Activated T-helper 17 cell treated with anti-CD3 and anti-CD28 coated beads, Interleukin-2, amount 50 U/mL, for 72 hours (primary cell): ENCODE measurements around the gene CDH5. TPM values are rescaled to one million over a fixed set of nuclear protein-coding genes. Genes with fewer than 3 reads are reported as not detected.

Source experiments
- ATAC-seq: fragments of 150-1000 bp; cut with Tn5 transposase; replicated peaks from 2 replicates; pipeline ENCODE4 v1.10.0; 2021; ENCODE audit warnings: mild to moderate bottlenecking, moderate library complexity
- H3K27ac Mint-ChIP-seq: one replicate; pipeline ENCODE4 v1.8.0; 2022; ENCODE audit warnings: mixed read lengths
- H3K27me3 Mint-ChIP-seq: one replicate; pipeline ENCODE4 v1.8.0; 2022; ENCODE audit warnings: mixed read lengths
- H3K36me3 Mint-ChIP-seq: one replicate; pipeline ENCODE4 v1.8.0; 2022; ENCODE audit warnings: low read depth, mild to moderate bottlenecking, mixed read lengths
- H3K4me1 Mint-ChIP-seq: one replicate; pipeline ENCODE4 v1.8.0; 2022; ENCODE audit warnings: mixed read lengths
- H3K4me3 Mint-ChIP-seq: one replicate; pipeline ENCODE4 v1.8.0; 2022; ENCODE audit warnings: mild to moderate bottlenecking, mixed read lengths
- H3K9me3 Mint-ChIP-seq: one replicate; pipeline ENCODE4 v1.8.0; 2022; ENCODE audit warnings: mixed read lengths
- total RNA-seq, 2 donors: library from RNA; stranded (reverse); gene quantifications; one replicate each; pipeline ENCODE4 v1.2.3, GENCODE V29; 2022

CDH5 gene
- total RNA-seq, 2 donors from 2014 or later = not detected

DNA sequence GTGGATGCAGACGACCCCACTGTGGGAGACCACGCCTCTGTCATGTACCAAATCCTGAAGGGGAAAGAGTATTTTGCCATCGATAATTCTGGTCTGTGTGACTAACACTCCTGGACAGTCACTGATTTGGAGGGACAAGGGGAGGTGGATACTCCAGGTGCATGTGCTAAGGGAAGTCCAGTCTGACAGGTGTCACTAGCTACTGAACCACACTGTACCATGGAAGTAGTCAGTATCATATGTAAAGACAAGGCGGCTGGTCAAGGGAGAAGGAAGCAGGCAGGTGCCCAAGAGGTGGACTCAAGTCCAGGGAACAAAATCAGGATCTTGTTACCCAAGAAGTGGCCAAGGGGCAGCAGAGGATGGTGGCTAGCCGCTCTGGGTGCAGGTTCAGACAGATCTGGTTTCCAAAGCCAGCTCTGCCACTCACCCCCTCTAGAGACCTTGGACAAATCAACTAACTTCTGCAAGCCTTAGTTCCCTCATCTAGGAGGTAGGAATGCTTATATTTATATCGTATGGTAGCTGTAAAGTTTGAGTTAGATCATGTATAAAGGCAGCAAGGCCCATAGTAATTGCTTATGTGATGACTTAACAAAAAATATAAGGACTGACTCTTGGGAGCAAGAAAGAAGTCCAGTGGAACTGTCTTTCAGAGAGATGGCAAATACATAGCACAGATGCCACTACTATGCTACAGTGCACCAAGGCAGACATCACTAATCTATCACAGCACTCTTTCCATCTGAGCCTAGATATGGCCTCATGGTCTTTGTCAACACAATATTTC is 22.1 kb downstream of the CDH5 start:
- Mint-ChIP-seq H3K27me3 (peaks cover 3% of the 10 kb centered on the region), H3K4me1 (no peaks in the 10 kb centered on the region), H3K36me3 (no peaks in the 10 kb centered on the region), H3K4me3 (no peak overlapping the region), H3K27ac (no peak overlapping the region), H3K9me3 (no peaks in the 10 kb centered on the region)
- no peak for ATAC-seq

DNA sequence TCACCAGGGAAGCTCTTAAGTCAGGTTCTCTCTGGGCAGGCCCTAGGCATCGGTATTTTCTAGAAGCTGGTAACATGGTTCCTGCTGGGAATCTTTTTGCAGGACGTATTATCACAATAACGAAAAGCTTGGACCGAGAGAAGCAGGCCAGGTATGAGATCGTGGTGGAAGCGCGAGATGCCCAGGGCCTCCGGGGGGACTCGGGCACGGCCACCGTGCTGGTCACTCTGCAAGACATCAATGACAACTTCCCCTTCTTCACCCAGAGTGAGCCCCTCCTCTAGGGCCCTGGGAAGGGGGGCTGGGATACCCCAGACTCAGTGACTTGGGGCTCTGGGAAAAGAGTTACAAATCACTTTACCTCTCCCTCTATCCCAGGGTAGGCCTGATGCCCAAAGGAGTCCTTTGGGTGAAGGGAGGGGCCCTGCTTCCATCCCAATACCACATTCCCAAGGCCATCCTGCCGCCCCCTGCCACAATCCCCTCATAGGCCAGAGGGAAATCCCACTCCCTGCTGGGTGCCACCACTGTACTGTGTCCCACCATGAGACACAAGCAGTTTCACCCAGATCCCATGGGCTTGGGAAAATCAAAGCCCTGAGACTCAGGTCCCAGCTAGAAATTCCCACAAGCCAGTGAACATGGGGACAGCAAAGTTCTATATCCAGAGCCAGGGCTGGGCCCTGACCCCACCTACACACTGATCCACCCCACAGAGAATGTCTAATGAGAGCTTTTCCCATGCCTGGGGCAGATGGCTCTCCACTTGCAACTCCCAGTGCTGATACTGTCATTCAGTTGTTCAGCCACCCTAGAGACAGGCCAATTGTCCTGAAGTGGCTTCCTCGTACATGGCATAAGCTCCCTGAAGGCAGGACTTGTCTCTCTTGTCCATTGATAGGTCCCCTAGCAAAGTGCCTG is 23.0 kb downstream of the CDH5 start:
- H3K9me3 Mint-ChIP-seq = no peaks in the 10 kb centered on the region
- H3K4me1 Mint-ChIP-seq = no peaks in the 10 kb centered on the region
- H3K27me3 Mint-ChIP-seq = peaks cover 3% of the 10 kb centered on the region
- ATAC-seq = no peak
- no peak overlapping the region for H3K27ac Mint-ChIP-seq
- H3K36me3 Mint-ChIP-seq = no peaks in the 10 kb centered on the region
- no peak overlapping the region for H3K4me3 Mint-ChIP-seq

- H3K4me3 Mint-ChIP-seq = no peak overlapping the region
- H3K27me3 Mint-ChIP-seq = peaks cover 3% of the 10 kb centered on the region
- no peaks in the 10 kb centered on the region for H3K36me3 Mint-ChIP-seq
- ATAC-seq = no peak
- no peaks in the 10 kb centered on the region for H3K4me1 Mint-ChIP-seq
- no peak overlapping the region for H3K27ac Mint-ChIP-seq
- H3K9me3 Mint-ChIP-seq = no peaks in the 10 kb centered on the region
These were observed 24.0 kb downstream of the CDH5 start for GRCh38 chr16:66390346-66391108.

GRCh38 chr16:66391726-66392670 is 25.5 kb downstream of the CDH5 start:
- no peak overlapping the region for H3K4me3 Mint-ChIP-seq
- H3K4me1 Mint-ChIP-seq = no peaks in the 10 kb centered on the region
- H3K36me3 Mint-ChIP-seq = no peaks in the 10 kb centered on the region
- no peak for ATAC-seq
- H3K9me3 Mint-ChIP-seq = no peaks in the 10 kb centered on the region
- H3K27ac Mint-ChIP-seq = no peak overlapping the region
- peaks cover 3% of the 10 kb centered on the region for H3K27me3 Mint-ChIP-seq

GRCh38 chr16:66395806-66396555 is 29.5 kb downstream of the CDH5 start:
- Mint-ChIP-seq H3K9me3 (no peaks in the 10 kb centered on the region), H3K27ac (no peak overlapping the region), H3K4me1 (no peaks in the 10 kb centered on the region), H3K36me3 (no peaks in the 10 kb centered on the region), H3K4me3 (no peak overlapping the region), H3K27me3 (peaks cover 11% of the 10 kb centered on the region)
- ATAC-seq = no peak

- H3K27ac Mint-ChIP-seq = no peak overlapping the region
- H3K4me1 Mint-ChIP-seq = no peaks in the 10 kb centered on the region
- H3K36me3 Mint-ChIP-seq = no peaks in the 10 kb centered on the region
- no peaks in the 10 kb centered on the region for H3K9me3 Mint-ChIP-seq
- H3K27me3 Mint-ChIP-seq = peaks cover 11% of the 10 kb centered on the region
- no peak for ATAC-seq
- H3K4me3 Mint-ChIP-seq = no peak overlapping the region
These were observed 31.4 kb downstream of the CDH5 start for GRCh38 chr16:66397736-66398433.

DNA sequence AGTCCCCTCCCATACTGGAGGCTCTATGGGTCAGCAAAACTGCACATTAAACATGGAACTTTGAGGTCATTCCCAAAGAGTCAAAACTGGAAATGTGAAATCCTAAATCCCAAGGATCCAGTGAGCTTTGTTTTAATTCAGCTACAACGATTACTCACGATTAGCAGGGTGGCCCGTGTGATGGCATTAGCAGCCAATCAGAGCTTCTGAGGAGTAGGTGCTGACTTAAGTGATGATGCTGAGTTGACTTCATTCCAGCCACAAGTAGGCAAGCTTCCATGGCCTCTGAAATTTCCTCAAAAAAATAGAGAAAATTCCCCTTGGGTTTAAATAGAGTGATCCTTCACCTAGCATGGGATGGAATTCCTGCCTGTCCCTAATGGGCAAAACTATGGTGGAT is 32.5 kb downstream of the CDH5 start:
- no peak for ATAC-seq
- Mint-ChIP-seq H3K36me3 (no peaks in the 10 kb centered on the region), H3K4me3 (no peak overlapping the region), H3K9me3 (no peaks in the 10 kb centered on the region), H3K27ac (no peak overlapping the region), H3K27me3 (peaks cover 14% of the 10 kb centered on the region), H3K4me1 (no peaks in the 10 kb centered on the region)

DNA sequence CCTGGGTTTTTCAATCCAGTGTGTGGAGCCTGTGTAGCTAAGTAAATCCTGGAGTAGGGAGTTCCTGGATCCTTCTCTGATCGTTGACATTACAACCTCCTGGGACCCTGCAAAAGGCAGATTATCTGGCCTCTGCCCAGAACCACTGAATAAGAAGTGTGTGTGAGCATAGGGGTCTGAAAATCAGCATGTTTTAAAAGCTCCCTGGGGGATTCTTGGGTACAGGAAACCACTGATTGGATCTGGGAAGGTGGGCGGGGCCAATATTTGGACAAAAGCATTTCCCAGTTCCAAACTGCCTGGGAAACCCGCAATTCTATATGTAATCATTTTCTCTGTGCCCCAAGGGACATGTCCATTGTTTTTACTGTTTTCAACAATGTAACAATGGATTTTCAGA is 33.4 kb downstream of the CDH5 start:
- no peaks in the 10 kb centered on the region for H3K4me1 Mint-ChIP-seq
- H3K9me3 Mint-ChIP-seq = no peaks in the 10 kb centered on the region
- peaks cover 15% of the 10 kb centered on the region for H3K27me3 Mint-ChIP-seq
- no peak overlapping the region for H3K4me3 Mint-ChIP-seq
- no peaks in the 10 kb centered on the region for H3K36me3 Mint-ChIP-seq
- no peak for ATAC-seq
- H3K27ac Mint-ChIP-seq = no peak overlapping the region

DNA sequence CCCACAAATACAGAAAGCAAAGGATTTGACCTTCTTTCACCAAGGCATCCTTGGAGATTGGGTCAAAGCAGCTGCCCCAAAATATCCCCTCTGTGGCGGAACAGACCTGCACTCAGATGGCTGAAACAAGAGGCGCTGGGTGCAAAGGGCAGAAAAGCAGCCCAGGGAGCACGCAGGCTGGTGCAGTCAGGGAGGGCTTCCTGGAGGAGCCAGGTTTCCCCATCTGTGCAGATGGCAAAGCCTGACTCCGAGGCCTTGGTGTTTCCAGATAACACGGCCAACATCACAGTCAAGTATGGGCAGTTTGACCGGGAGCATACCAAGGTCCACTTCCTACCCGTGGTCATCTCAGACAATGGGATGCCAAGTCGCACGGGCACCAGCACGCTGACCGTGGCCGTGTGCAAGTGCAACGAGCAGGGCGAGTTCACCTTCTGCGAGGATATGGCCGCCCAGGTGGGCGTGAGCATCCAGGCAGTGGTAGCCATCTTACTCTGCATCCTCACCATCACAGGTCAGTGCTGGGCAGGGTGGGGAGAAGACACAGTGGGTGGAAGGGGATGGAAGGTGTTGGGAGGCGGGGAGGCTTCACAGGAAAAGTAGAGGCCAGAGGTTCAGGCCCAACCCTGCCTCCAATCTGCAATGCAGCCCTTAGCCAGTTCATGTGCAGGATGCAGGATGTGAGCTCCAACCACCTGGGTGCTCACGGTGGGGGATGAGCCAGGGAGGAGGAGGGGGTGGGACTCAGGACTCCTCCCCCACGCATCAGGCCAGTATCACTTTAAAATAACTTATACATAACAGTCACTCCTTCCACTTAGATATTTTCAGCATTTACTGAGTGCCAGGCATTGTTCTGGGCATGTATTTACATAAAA is 34.3 kb downstream of the CDH5 start:
- H3K27me3 Mint-ChIP-seq = peaks cover 21% of the 10 kb centered on the region
- ATAC-seq = no peak
- H3K9me3 Mint-ChIP-seq = no peaks in the 10 kb centered on the region
- no peaks in the 10 kb centered on the region for H3K4me1 Mint-ChIP-seq
- H3K27ac Mint-ChIP-seq = no peak overlapping the region
- H3K4me3 Mint-ChIP-seq = no peak overlapping the region
- no peaks in the 10 kb centered on the region for H3K36me3 Mint-ChIP-seq

- no peak overlapping the region for H3K27ac Mint-ChIP-seq
- no peaks in the 10 kb centered on the region for H3K4me1 Mint-ChIP-seq
- H3K27me3 Mint-ChIP-seq = peaks cover 21% of the 10 kb centered on the region
- ATAC-seq = no peak
- H3K4me3 Mint-ChIP-seq = no peak overlapping the region
- H3K9me3 Mint-ChIP-seq = no peaks in the 10 kb centered on the region
- no peaks in the 10 kb centered on the region for H3K36me3 Mint-ChIP-seq
These were observed 35.1 kb downstream of the CDH5 start for GRCh38 chr16:66401610-66402009.

DNA sequence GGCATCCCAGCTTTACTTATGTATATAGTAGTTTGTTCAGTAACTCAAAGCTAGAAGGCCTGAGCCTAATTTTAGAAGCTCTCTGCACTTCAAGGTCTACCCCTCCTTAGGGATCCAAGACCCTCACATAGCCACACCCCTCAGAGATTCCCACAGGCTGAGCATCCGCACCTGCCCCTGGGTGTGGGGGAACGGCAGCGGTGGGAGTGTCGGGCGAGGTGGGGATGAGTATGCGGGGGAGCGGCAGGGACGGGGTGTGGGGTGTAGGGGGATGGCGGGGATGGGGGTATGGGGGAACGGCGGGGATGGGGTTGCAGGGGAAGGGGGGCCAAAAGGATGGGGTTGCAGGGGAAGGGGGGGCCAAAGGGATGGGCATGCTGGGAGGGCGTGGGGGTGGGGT is 35.7 kb downstream of the CDH5 start:
- Mint-ChIP-seq H3K27ac (no peak overlapping the region), H3K36me3 (no peaks in the 10 kb centered on the region), H3K27me3 (peaks cover 21% of the 10 kb centered on the region), H3K9me3 (no peaks in the 10 kb centered on the region), H3K4me3 (no peak overlapping the region), H3K4me1 (no peaks in the 10 kb centered on the region)
- no peak for ATAC-seq

- Mint-ChIP-seq H3K36me3 (no peaks in the 10 kb centered on the region), H3K27me3 (peaks cover 21% of the 10 kb centered on the region), H3K9me3 (no peaks in the 10 kb centered on the region), H3K27ac (no peak overlapping the region), H3K4me3 (no peak overlapping the region), H3K4me1 (no peaks in the 10 kb centered on the region)
- ATAC-seq = no peak
These were observed 36.2 kb downstream of the CDH5 start for GRCh38 chr16:66402591-66403230.
